Caco-2 (cell line): ENCODE data around the gene CEP170B. TPM values are rescaled to one million over a fixed set of nuclear protein-coding genes. Genes with fewer than 3 reads are reported as not detected.

Experiments used
- BruUV-seq: library from RNA; stranded (reverse); fragments of 400-500 nt; replicated peaks from 2 replicates; lab custom pipeline; 2021; lab: Mats Ljungman, UMichigan
- CTCF ChIA-PET: fragments of 300-600 bp; sonication (Branson Sonifier 250); formaldehyde crosslinking; loops from one replicate; lab custom pipeline; 2022; ENCODE audit warnings: antibody characterized with exemption; lab: Charles Lee
- POLR2A ChIA-PET: fragments of 300-600 bp; sonication (Branson Sonifier 250); formaldehyde crosslinking; loops from one replicate; lab custom pipeline; 2022; ENCODE audit warnings: antibody characterized with exemption; lab: Charles Lee
- DNase-seq, 2 experiments: peaks; one replicate each; pipeline versions ENCODE4 v3.0.0 to v3.0.0-alpha.2; 2020 to 2022
- H3K27me3 ChIP-seq: replicated peaks from 2 replicates; pipeline ENCODE4 v1.6.0; 2011; ENCODE audit warnings: low read length; ENCODE audit not compliant: control insufficient read depth, insufficient read depth
- H3K36me3 ChIP-seq: 2 replicates; pipeline ENCODE4 v1.5.1; 2011; ENCODE audit warnings: low read length; ENCODE audit not compliant: control insufficient read depth, insufficient read depth
- H3K4me1 ChIP-seq: fragments of 250-450 bp; sonication (Bioruptor Pico); 2 replicates; pipeline ENCODE4 v1.5.1; 2020; ENCODE audit warnings: mild to moderate bottlenecking
- H3K4me3 ChIP-seq: 2 replicates; pipeline ENCODE4 v1.5.1; 2011; ENCODE audit warnings: low read depth, mild to moderate bottlenecking, control low read depth, low read length
- H3K9me3 ChIP-seq: fragments of 250-450 bp; sonication (Bioruptor Pico); 2 replicates; pipeline ENCODE4 v1.5.1; 2020; ENCODE audit warnings: mild to moderate bottlenecking, moderate library complexity
- H3K27ac Mint-ChIP-seq: one replicate; pipeline ENCODE4 v1.8.0; 2022; ENCODE audit warnings: mixed read lengths; ENCODE audit not compliant: unreplicated experiment
- H3K27me3 Mint-ChIP-seq: one replicate; pipeline ENCODE4 v1.8.0; 2022; ENCODE audit warnings: mixed read lengths; ENCODE audit not compliant: insufficient read depth, unreplicated experiment
- H3K36me3 Mint-ChIP-seq: one replicate; pipeline ENCODE4 v1.8.0; 2022; ENCODE audit warnings: mild to moderate bottlenecking, mixed read lengths; ENCODE audit not compliant: insufficient read depth, unreplicated experiment
- H3K4me1 Mint-ChIP-seq: one replicate; pipeline ENCODE4 v1.8.0; 2022; ENCODE audit warnings: low read depth, mixed read lengths; ENCODE audit not compliant: unreplicated experiment
- H3K4me3 Mint-ChIP-seq: one replicate; pipeline ENCODE4 v1.8.0; 2022; ENCODE audit warnings: mild to moderate bottlenecking, moderate library complexity, mixed read lengths; ENCODE audit not compliant: unreplicated experiment
- H3K9me3 Mint-ChIP-seq: one replicate; pipeline ENCODE4 v1.8.0; 2022; ENCODE audit warnings: mixed read lengths; ENCODE audit not compliant: unreplicated experiment
- CTCF ChIP-seq, 2 experiments: fragments of 200-600 bp in 1 of 2; IDR thresholded peaks; 1 replicate in 1 of 2; 2 replicates in 1 of 2; pipeline versions ENCODE4 v1.5.1 to v1.8.0; 2011 to 2022; ENCODE audit warnings: antibody characterized with exemption in 1 of 2, control low read depth in 1 of 2, inconsistent platforms in 1 of 2, low read depth in 1 of 2, low read length in 1 of 2, mild to moderate bottlenecking in 1 of 2, moderate library complexity in 1 of 2; ENCODE audit not compliant: insufficient read depth in 1 of 2, severe bottlenecking in 1 of 2, unreplicated experiment in 1 of 2
- intact Hi-C: fragments of 100-400 bp; cut with micrococcal nuclease; formaldehyde crosslinking; loops from one replicate; pipeline ENCODE4 v1.10.0; 2022; ENCODE audit not compliant: unreplicated experiment
- total RNA-seq: library from RNA; stranded (reverse); gene quantifications from 2 replicates; pipeline ENCODE4 v1.2.3, GENCODE V29; 2022

Gene CEP170B
- total RNA-seq, 1 experiment from 2014 or later: 31.6 TPM

DNA sequence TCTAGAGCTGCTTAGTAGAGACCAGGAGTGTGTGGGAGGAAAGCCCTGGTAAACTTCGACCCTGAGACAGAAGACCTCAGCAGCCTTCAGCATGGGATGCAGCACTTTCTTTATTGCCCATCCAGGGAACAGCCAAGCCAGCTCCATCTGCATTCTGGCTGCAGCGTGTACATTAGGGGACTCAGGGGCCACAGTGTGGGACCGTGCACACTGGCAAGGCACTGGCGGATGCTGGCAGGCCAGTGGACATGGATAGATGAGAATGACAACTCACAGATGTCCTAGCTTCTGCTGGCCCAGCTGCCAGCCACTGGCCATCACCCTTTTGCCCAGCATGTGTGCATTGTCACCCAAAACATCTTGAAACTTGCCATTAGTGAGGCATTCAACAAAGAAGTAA is 72.1 kb downstream of the CEP170B start:
- POLR2A ChIA-PET: no interaction called here
- no peaks in the 10 kb centered on the region for H3K4me1 Mint-ChIP-seq
- no peak overlapping the region for H3K27ac Mint-ChIP-seq
- no peak for DNase-seq
- H3K36me3 Mint-ChIP-seq: no peaks in the 10 kb centered on the region
- CTCF ChIA-PET: interaction anchor here (0.5 to 0.7 kb wide), 3 partner anchors 109 to 325 kb away, joined by 3 to 5 read pairs (median 4); no protein-coding TSS in a partner anchor
- Histone ChIP-seq H3K36me3 (no peaks in the 10 kb centered on the region), H3K4me1 (0 out of 2 replicates have a peak, but pooled peaks cover 3% of the 10 kb centered on the region), H3K27me3 (peaks cover 3% of the 10 kb centered on the region), H3K9me3 (no peaks in the 10 kb centered on the region), H3K4me3 (no peak overlapping the region)
- no peak for TF ChIP-seq CTCF (IDR thresholded peaks at IDR 0.05; ENCODE audit: insufficient read depth in 1 of 2, low read depth in 1 of 2, low read length in 1 of 2, severe bottlenecking in 1 of 2, unreplicated experiment in 1 of 2)
- no peaks in the 10 kb centered on the region for H3K9me3 Mint-ChIP-seq
- BruUV-seq: no TSS peak
- intact Hi-C loops: no loop called here
- no peak overlapping the region for H3K4me3 Mint-ChIP-seq
- H3K27me3 Mint-ChIP-seq: peaks cover 11% of the 10 kb centered on the region

DNA sequence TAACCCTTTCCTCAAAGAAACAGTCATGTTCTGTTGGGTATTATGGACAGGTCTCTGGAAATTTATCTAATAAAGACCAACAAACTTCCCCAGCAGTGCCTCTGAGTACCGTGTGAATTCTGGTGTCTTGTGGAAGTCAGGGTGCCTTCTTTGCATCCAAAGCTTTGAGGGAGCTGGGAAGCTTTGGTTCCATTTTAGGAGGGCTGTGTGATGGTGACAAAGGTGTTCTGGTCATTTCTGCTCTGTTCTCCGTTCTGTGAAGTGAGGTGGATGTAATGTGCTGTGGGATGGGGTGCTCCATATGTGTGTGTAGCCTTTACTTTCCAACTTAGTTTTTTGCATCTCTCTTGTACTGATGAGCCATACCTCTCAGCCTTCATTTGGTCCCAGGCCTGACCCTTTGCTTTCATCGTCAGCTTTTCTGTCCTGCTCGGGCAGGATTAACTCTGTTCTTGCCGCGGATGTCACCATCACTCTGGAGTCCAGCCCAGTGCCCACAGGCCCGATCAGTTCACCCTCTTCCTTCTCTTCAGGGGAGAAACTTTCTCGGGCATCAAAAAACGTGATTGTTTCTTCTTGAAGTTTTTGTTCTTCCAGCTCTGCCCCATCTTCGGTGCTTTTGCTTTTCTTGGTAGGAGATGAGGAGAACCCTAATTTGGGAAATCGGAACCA is 72.8 kb downstream of the CEP170B start:
- Histone ChIP-seq H3K36me3 (no peaks in the 10 kb centered on the region), H3K9me3 (no peaks in the 10 kb centered on the region), H3K4me3 (no peak overlapping the region), H3K27me3 (peaks cover 3% of the 10 kb centered on the region), H3K4me1 (0 out of 2 replicates have a peak, but pooled peaks cover 2% of the 10 kb centered on the region)
- no peaks in the 10 kb centered on the region for H3K36me3 Mint-ChIP-seq
- DNase-seq: no peak
- intact Hi-C loops: no loop called here
- ChIA-PET CTCF (interaction anchor here (0.5 to 0.7 kb wide), 3 partner anchors 108 to 324 kb away, joined by 3 to 5 read pairs (median 4); no protein-coding TSS in a partner anchor), POLR2A (no interaction called here)
- H3K4me1 Mint-ChIP-seq: no peaks in the 10 kb centered on the region
- no peaks in the 10 kb centered on the region for H3K9me3 Mint-ChIP-seq
- BruUV-seq: no TSS peak
- H3K27me3 Mint-ChIP-seq: peaks cover 11% of the 10 kb centered on the region
- TF ChIP-seq CTCF (IDR thresholded peaks at IDR 0.05; ENCODE audit: insufficient read depth in 1 of 2, low read depth in 1 of 2, low read length in 1 of 2, severe bottlenecking in 1 of 2, unreplicated experiment in 1 of 2): no peak
- H3K4me3 Mint-ChIP-seq: no peak overlapping the region
- no peak overlapping the region for H3K27ac Mint-ChIP-seq

DNA sequence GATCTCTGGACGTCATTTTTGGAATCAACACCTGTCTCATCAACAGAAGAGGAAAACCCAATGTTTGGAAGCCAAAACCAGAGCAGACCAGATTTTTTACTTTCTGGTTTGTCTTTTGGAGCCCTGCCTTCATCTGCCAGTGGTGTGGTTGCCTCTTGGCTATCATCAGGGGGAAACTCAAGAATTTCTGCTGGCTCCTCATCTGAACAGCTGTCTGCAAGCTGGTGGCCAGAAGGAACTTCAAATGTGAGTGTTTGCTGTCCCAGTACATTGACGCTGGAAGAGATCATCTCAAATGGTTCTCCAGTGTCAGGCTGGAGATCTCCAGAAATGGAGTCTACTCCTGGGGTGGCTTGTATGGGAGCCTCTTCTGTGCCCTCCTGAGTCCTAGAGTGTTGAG is 73.4 kb downstream of the CEP170B start:
- intact Hi-C loops: no loop called here
- CTCF ChIA-PET: no interaction called here
- Mint-ChIP-seq H3K36me3 (no peaks in the 10 kb centered on the region), H3K9me3 (no peaks in the 10 kb centered on the region), H3K4me1 (no peaks in the 10 kb centered on the region), H3K4me3 (no peak overlapping the region), H3K27ac (no peak overlapping the region), H3K27me3 (peaks cover 11% of the 10 kb centered on the region)
- no peak for DNase-seq
- H3K27me3 ChIP-seq: peaks cover 3% of the 10 kb centered on the region
- no TSS peak for BruUV-seq
- H3K36me3 ChIP-seq: no peaks in the 10 kb centered on the region
- TF ChIP-seq CTCF (IDR thresholded peaks at IDR 0.05; ENCODE audit: insufficient read depth in 1 of 2, low read depth in 1 of 2, low read length in 1 of 2, severe bottlenecking in 1 of 2, unreplicated experiment in 1 of 2): no peak
- POLR2A ChIA-PET: no interaction called here
- no peaks in the 10 kb centered on the region for H3K9me3 ChIP-seq
- no peak overlapping the region for H3K4me3 ChIP-seq
- no peaks in the 10 kb centered on the region for H3K4me1 ChIP-seq
